Activated T-cell treated with anti-CD3 and anti-CD28 coated beads, Interleukin-2, amount 50 U/mL, for 48 hours (primary cell): Measurements from ENCODE around the gene PHF21B.

Experiments used
- DNase-seq, 2 experiments: peaks; one replicate each; pipeline ENCODE4 v3.0.0-alpha.2; 2020

Gene PHF21B

DNA sequence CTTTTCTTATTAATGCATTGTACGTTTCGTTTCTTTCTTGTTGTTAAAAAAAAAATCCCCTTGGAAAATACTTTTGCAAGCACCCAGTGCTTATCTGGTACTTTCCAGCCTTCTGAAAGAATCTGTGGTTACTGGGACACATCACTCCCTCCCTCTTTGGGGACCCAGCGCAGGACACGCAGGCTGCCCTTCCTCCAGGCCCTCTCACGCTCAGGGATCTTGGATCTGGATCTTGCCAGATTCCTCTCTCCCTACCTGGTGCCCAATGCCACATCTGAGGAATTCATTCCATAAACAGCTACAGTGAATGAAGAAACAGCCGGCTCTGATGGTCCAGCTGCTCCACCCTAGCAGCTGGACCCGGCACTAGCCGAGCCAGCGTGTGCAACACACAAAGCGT, 55.7 kb downstream of the PHF21B start:
- no peak for DNase-seq

DNA sequence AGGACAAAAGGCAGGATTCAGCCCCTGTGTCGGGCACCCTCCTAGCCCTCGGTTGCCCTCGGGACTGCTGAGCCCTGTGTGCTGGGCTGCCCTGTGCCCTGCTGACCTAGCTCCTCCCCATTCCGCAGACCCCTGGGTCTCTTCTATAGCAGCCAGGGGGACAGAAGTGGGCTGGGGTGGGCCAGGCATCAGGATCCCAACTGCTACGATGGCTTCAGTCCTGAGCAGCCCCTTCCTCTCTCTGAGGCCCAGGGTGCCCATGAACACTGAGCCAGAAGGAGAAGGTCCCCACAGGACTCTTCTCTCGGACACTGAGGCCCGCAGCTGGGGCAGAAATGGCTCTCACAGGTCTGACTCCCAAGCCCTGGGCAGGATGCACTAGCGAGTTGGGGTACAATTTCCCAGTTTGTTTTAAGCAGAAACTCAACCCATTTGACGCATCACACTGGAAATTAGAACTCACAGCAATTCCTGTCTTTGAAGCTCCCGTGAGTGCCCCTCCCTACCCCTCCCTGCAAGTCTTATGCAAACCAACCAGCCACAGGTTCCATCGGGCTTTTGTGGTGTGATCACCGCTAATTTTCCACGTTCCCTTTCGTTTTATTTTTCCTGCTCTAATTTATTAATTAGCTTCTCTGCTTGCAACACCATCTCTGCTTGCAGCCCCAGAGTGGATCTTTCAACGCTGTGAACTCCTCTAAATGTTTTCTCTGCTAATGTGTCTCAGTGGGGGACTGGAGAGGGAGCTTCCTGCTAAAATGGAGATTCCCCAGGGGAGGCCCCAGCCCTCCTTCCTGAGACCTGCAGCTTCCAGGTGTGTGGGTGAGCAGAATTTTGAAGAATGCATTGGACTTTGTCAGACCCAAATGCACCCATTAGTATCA, 56.7 kb downstream of the PHF21B start:
- no peak for DNase-seq

DNA sequence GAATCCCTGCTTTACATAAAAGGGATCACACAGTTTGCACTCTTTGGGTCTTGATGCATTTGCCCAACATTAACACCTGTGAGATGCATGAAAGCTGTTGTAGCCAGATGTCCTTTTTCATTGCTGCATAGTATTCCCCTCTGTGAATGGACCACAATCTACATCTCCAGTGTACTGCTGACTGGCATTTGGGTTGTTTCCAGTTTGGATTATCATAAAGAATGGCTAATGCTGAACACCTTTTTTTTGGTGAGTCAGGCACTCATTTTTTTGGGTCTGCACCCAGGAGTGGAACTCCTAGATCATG, 58.3 kb downstream of the PHF21B start:
- no peak for DNase-seq

DNA sequence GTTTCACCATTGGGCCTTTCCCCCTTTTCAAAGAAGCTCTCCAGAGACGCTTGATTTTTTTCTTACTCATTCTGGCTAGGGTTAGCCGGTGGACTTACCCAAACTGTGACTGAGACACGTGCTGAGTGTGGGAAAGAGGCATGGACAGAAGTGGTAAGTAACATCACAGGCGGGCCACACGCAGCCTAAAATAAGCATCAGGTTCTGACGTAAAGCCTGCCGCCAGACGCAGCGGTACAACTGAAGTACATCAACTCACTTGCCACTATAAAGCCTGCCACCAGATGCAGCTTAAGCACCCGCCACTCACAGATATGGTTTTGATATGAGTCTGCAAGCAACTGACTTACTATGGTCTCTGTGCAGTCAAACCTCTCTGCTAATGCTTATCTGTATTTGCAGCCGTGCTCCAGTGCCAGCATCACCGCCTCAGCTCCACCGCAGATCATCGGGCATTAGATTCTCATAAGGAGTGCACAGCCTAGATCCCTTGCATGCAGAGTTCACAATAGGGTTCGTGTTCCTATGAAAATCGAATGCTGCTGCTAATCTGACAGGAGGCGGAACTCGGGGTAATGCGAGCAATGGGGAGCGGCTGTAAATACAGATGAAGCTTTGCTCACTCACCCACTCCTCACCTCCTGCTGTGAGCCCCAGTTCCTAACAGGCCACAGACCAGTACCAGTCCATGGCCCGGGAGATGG, 58.8 kb downstream of the PHF21B start:
- DNase-seq: no peak

DNA sequence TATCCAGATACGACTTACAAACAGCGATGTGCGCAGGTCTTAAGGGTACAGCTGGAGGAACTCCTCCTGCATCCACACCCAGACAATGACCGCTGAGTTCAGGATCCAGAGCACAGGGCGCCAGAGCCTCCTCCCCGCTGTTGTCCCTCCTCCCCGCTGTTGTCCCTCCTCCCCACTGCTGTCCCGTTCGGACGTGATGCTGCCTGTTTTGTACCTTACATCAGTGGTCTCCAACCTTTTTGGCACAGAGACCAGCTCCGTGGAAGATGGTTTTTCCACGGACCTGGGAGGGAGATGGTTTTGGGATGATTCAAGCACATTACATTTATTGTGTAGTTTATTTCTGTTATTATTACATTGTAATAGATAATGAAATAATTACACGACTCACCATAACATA, 62.0 kb downstream of the PHF21B start:
- no peak for DNase-seq

DNA sequence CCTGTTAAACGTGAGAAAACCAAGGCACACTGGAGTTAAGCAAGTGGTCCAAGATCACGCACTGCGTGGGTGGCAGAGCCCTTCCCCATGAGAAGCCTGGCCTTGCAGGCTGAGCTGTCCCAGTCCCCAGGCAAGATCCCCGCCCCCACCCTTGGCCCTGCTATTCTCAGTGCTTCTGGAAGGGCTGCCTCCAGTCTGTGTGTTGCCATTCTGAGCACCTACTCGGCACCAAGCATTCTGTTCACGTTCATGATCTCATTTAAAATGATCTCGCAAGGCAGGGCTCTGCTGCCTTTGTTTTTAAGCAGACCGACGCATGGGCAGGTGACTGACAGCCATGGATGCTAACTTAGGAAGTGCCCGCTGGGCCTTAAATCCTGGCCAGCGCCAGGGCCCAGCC, 62.8 kb downstream of the PHF21B start:
- no peak for DNase-seq

DNA sequence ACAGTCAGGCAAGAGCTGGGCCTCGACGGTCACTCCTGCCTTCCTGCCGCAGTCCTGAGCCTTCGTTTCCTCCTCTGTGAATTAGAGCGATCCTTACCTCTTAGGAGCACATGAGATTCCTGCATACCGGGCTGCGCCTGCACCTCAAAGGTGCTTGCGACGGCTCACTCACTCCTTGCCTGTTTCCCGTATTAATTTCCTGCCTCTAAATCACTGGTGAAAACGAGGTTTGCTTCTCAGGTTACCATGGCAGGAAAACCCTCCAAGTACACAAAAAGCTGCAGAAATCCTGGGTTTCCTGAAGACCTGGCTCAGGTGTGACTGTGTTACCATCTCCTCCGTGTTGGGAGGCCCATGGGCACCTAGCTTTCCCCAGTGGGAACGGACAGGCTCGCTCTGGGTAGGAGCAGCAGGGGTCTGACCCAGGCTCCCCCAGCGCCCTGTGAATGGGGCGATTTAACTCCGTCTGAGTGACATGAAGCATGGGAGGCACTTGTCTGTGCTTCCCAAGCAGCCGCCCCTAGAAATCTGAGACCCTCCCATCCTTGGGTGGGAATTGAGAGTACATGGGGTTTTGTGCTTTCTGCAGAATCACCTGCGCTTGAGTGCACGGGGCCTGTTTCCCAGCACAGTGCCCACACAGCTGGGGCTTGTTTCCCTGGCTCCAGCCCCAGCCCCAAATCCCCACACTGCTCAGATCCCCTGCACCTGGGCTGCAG, 64.8 kb downstream of the PHF21B start:
- no peak for DNase-seq

DNA sequence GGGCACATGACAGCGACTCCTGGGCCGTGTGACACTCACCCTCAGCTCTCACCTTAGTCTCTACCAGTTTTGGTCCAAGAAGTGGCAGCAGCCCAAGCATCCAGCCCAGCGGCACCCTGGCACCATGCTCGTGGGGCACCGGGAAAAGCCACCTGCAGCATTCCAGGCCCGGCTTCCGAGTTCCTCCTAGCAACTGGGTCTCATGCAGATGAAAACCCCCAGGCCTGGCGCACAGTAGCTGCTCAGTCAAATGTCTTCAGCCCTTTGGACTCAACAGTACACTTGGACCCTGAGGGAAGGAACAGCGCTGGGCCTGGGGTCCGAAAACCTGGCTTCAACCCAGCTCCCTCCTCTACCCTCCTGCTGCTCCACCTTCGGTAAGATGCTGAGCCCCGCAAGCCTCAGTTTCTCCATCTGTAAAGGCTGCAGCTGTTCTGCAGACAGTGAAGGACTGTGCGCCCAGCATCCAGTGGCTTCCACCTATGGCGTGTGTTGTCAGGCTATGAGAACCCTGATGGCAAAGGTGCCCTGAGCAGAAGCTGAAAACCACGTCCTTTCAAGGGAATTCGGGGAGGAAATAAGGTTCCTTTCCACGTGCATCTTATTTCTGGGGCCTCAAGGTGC, 66.0 kb downstream of the PHF21B start:
- no peak for DNase-seq

DNA sequence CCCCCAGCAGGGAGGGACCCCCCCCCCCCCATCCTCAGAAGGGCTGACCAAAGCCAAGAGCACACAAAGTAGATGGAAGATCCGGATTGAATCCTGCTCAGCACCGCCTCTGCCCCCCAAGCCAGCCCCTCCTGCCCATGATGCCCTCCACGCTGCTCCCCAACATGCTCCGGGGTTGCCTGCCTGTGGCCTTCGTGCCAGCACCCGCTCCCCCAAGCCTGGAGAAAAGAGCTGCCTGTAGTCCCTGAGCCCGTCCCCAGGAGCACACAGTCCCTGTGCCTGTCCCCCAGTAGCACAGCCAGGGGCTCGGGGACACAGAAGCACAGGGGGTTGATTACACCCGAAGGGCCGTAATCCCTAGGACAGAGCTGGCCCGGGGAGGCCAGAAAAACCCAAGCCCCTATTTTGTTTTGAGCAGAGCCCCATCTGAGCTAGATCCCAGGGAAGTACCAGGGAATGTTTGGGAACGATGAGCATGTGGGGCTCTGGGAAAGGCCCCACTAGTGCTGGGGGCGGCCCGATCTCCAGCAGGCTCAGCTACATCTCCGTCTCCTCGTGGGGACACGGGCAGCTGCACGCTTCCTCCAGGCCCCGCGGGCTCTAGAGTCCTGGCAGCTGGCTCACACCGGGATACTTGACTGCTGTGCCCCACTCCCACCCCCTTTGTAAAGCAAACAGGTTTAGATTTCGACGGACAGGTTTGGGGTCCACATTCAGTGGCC, 66.7 kb downstream of the PHF21B start:
- no peak for DNase-seq

DNA sequence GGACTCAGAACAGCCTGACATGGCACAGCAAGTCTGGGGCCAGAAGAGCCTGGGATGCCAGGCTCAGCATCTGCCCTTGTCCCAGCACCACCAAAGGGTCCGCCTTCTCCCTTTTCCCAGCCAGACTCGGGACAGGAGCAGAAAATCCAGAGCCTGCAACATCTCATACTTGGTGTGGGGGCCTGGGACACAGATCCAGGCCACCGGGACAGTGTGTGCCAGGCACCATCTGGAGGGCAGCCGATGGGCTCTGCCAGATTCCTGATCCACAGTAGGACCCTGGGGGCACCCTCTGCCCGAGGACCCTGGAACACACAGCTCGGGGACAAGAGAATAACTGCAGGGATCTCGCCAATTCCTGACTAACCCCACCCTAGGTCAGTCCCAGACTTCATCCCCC, 67.7 kb downstream of the PHF21B start:
- DNase-seq: no peak

DNA sequence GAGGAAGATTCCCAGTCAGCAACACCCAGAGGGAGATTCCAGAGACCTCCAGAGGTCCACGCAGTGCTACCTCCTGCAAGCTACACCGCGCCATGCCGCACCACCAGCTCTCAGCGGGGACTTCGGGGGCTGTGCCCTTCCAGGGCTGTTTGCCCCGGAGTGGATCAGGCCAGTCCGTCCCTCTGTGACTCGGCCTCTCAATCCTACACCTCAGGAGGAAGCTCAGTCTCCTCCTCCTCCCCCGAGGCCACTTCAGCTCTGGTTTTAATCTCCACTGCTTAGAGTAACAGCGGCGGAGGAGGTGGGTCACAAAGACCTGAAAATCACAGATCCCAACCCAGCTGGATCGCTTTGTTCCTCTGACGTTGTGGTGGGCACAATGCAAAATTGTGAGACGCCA, 68.6 kb downstream of the PHF21B start:
- no peak for DNase-seq

DNA sequence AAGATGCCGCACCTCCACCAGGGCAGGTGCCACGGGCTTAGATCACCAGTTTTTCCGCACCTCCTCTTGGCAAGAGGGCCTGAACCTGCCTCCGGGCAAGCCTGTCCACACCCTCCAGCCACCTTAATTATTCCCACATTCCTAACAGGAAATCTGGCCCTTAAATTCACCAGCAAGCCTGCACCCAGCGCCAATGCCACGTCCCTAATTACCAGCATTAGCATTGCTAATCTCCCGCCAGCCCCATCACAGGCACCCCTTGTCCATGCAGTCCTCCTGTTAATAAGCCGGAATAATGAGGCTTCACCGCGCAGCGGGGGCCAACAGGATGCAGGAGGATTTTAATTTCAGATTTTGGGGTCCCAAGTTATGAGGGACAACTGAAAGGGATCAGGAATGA, 69.7 kb downstream of the PHF21B start:
- no peak for DNase-seq

DNA sequence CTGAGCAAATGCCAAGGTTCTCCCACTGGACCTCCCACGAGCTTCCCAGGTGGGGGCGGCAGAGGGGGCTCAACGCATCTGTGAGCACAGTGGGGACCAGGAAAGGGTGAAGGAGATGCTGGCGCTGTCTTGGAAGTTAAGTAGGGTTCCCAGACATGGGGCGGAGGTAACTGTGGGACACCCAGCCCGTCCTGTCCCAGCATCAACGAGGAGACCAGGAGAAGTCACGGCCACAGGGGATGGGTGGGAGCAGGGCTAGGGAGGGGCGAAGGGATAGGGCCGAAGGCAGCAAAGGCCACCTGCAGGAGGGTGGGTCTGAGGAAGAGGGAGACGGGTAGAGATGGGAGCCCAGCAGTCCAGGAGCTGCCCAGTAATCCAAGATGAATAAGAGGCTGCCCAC, 70.4 kb downstream of the PHF21B start:
- DNase-seq: no peak

DNA sequence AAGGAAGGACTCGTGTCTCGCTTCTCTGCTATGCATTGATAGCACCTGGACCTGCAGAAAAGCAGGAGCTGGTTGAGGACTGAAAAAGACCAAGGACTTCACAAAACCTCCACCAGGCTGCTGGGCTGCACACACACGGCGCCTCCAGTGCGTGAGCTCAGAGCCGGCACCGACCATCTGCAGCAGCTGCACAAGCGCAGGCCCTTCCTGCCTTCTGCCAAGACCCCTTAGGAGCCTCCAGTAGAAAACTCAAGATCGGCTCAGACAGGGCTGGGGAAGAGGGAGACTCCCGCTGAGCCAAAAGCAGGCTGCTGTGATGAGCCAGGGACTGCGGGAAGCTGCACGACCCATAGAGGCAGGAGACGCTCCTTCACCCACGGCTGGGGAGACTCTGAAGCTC, 70.9 kb downstream of the PHF21B start:
- DNase-seq: no peak

DNA sequence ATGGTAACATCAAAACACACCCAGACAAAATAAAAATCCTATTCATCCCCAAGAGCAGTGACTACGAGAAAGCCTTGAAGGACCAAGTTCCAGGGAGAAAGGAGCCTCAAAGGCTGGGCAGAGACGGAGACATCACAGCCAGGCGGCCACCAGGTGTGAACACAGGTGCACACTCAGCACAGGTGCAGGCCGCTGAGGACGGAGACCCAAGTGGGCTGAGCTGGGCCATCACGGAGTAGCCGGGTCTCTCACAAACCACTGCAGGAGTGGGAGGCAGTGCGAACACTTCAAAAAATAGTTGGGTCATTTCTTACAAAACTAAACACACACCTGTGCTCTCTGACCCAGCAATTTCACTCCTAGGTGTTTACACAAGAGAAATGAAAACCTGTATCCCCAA, 72.6 kb downstream of the PHF21B start:
- no peak for DNase-seq

DNA sequence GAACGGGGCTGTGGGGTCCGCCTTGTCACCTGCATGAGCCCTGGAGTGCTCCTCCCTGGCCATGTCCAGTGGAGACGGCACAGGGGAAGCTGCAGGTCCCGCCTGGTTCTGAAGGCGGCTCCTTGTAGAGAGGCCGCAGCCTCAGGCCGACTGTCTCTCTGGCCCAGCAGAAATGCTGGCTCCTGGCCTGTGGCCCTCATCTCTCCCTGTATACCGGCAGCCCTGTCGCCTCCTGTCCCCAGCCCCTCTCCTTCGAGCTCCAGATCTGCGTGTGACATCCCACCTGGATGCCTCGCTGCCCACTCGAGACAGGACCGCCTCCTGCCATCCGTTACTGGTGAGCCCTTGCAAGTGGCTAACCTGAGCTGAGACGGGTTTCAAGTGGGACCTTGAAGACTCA, 73.6 kb downstream of the PHF21B start:
- DNase-seq: no peak

DNA sequence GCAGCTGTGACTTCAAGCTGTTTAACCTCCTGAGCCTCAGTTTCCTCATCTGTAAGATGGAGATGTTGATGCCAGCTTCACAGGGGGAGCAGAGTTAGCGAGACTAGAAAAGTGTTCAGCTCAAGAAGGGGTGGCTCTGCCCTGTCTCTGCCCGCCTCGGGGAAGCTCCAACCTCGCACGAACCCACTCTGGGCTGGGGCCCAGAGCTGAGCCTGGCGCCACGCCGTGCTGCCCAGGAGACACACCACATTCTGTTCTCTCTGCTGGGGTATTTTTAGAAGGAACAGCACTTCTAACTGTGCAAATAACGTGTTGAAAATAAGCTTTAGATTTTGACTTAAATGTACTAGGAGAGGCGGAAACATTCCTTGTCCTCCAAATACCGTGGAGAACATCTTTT, 74.1 kb downstream of the PHF21B start:
- no peak for DNase-seq

DNA sequence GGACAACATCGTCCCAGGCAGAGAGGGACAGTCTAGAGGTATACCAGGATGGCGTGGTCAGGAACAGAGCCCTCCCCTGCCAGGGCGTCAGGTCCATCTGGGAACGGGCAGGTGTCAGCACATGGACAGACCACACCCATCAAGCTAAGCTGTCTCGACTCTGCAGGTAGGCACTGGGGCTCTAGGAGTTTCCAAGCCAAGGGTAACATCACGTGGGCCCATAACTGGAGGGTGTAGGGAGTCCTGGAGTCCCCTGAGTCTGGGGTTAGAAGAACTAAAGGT, 75.4 kb downstream of the PHF21B start:
- DNase-seq: no peak

DNA sequence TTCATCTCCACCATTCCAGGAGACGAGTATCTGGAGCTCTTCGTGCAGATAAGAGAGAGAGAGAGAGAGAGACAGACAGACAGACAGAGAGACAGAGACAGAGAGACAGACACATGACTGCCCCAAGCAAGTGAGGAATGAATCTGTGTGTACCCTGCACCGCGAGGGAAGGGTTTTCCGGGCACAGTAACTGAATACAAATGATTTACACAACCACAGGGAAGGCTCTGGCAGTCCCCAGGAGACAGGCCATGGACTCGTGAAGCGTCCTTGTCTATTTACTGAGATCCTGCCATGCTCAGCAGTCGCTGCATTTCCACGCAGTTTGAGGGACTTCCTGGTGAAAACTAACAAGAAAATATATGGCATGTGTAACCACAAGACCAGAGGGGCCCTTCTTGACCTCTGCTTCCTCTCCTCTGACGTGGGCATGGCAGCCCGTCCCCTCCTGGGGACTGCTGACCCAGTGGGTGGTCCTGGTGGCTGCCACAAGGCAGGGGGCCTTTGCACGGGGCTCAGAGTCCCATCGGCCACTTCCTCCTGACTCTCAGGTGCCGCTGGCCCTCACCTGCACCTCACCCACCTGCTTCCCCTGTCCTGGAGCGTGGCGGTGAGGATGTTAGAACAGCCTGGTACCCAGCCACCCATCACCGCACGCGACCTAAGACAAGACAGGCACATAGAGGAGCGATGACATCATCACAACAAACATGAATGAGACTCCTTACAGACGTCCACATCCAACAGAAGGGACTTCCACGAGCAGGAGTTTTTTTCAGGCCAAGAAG, 75.9 kb downstream of the PHF21B start:
- DNase-seq: no peak

DNA sequence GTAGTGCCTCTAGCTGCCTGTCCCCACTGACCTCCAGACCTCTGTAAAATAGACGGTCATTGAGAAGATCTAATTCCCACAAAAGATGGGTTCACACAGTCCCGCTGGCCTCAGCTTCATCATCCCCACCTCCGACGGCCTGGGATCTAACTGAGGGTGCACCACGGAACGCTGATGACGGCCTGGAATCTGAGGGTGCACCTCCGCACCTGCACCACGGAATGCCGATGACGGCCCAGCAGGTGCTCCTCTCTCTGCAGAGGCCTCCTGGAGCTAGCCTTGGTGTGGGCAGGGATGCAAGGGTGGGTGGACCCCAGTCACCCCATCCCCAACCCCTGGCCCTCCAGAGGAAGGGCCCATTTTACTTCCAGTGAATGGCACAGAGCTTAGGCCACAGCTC, 77.3 kb downstream of the PHF21B start:
- no peak for DNase-seq

DNA sequence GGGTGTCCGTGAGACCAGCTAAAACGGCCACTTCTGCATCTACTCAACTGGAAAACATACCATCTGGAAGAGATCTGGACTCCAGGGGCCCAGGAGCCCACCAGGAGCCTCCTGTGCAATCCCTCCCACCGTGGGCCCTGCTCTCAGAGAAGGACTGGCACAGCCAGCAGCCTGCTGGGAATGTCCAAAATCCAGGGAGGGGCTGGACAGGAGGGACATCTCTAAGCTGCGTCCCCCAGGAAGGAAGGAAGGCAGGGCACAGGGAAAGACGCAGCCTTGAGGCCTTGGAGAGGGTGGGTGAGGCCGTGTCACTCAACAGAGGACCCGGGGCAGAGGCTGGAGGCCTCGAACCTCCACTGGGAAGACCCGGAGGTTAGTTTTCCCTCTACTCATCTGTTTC, 78.0 kb downstream of the PHF21B start:
- DNase-seq: no peak

DNA sequence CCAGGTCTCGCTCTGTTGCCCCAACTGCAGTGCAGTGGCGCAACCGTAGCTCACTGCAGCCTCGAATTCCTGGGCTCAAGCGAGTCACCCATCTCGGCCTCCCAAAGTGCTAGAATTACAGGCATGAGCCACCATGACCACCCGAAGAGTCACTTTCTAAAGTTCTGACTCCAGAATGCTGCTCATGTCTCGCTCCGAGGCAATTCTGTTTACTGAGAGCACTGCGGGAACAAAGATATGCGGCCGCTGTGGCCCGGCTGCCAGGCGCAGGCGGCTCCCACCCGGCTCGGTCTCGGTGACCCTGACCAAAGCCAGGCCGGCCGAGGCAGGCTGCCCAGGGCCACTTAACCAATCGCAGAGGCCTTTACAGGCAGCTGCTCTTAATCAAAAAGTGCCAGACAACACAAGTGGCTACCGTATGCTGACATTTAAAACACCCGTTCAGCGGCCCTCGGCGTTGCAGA, 78.7 kb downstream of the PHF21B start:
- DNase-seq: no peak
